ENCODE data around the gene LDB3. TPM values are rescaled to one million over a fixed set of nuclear protein-coding genes. Genes with fewer than 3 reads are reported as not detected.

The LDB3 gene
- total RNA-seq, 1 experiment from 2014 or later, result 0.05 TPM

DNA sequence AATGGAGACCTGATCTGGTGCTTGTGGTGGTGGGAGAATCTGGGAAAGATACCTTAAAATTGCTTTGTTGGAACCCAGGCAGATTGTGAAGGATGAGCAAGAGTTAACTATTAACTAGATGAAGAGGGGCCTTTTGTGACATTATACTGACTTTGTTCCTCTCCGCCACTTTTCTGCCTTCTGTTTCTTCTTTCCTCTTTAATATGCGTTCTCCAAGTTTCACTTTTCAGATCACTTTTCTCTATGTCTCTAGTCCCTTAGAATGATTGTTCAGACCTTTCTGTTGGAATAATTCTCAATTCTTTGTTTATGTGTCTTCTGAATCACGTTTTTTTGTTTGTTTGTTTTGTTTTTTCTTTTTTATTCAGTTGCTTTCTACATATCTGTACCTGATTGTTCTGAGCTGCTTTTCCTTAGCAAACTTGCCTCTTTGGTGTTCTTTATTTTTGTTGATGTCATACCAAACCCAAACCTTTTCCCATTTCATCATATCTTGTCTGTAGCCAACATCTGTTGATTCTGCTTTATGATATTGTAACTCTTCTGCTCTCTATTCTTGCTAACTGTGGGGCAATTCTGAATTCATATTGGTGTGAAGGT lies 90.9 kb downstream of the LDB3 start:
- no peak for DNase-seq (ENCODE audit: low read depth)

DNA sequence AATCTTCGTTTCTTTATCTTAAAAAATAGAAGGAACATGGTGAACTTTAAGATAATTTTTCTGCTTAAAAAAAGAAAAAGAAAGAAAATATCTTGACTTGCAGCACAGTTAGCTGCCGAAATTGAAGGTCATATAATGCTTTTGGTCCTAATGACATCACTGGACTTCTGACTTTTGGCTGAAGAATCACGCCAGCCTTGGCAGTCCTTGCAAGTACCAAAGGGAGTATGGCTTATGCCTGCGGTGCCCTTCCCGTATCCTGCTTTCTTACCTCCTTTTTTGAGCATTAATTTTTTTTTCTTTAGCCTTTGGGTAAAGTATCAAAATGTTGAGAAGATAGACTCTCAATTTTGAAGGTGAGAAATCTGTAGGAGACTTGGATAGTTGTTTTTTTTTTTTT lies 95.1 kb downstream of the LDB3 start:
- DNase-seq (ENCODE audit: low read depth), result no peak

DNA sequence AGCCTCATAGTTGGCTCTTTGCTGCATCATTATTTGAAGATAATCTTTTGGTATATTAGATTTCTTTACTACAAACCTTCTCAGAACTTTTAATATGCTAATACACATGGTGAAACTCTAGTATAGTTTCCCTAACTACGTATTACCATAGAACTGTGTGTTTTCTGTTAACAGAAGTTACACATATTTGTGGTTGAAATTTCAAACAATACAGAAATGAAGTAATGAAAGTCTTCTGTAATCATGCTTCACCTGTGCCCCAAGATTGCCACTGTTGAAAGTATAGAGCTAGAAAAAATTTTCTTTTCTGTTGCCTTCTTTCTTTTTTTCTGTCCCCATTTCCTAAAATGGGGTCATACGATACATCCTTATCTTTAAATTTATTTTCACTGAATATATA lies 97.2 kb downstream of the LDB3 start:
- DNase-seq (ENCODE audit: low read depth), result no peak

DNA sequence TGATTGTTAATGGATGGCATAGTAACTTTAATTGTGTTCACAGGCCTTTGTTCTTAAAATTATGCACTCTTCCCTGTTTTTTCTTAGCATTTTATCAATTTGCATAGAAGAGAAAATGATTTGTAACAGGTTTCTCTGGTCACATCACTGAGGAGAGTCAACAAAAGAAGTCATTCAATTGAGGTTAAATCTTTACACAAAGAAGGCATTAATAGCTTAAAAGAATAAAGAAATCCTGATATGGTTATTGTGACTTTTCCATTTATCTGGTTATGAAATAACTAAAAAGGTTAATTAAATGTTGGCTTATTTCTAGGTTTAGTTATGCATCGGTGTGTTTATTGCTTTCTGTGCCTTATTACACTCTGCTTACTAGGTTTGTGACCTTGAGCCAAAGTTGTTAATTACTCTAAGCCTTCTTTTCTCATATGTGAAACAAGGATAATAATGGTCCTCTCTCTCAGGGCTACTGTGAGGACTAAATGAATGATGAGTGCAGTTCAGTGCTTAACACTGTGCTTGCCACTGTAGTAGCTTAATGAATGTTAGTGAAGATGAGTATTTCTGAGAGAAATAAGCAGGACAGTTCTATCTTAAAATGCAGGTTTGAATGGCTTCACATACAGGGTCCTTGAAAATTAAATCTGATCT lies 100.2 kb downstream of the LDB3 start:
- DNase-seq (ENCODE audit: low read depth), result no peak

DNA sequence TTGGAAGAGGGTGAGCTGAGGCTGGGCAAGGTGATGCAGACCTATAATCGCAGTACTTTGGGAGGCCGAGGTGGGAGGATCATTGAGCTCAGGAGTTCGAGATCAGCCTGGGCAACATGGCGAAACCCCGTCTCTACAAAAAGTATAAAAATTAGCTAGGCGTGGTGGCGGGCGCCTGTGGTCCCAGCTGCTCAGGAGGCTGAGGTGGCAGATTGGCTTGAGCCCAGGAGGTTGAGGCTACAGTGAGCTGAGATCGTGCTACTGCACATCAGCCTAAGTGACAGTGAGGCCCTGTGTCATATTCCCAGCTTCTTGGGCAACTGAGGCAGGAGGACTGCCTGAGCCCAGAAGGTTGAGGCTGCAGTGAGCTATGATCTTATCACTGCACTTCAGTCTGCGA lies 101.7 kb downstream of the LDB3 start:
- no peak for DNase-seq (ENCODE audit: low read depth)

DNA sequence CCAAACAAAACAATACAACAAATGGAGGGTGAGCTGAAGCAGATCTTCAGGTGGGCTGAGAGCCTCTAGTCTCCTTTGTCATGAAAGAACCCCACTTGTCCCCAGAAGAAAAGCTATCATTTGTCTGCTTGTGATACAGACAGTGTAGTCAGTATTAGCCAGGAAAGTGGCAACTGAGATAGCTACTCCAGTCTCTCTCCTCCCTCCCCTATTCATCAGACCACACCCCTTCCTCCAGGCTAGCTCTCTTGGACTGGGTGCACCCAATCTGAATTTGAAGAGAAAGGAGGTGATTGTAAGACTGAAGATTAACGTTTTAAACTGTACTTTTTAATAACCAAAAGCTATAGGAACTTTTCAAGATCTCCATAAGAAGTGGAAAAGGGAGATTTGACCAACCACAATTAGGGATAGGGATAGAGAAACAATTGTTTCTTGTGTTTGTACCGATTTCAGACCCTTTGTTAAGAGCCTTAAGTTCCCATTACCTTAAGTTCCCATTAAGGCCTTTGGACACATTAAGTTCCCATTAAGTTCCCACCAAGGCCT lies 102.2 kb downstream of the LDB3 start:
- DNase-seq (ENCODE audit: low read depth), result no peak

DNA sequence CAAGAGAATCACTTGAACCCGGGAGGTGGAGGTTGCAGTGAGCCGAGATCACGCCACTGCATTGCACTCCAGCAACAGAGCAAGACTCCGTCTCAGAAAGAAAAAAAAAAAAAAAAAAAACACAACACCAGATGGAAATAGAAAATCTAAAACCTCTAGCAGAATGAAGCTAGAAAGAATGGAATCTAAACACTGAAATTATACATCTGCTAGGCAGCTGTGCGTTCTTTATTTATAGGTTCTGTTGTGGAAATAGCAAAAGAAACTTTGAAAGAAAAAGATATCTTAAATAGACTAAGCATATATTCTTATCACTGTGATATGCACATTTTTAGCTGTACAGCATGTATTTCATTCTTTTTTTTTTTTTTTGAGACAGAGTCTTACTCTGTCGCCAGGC lies 105.2 kb downstream of the LDB3 start:
- DNase-seq (ENCODE audit: low read depth), result no peak

DNA sequence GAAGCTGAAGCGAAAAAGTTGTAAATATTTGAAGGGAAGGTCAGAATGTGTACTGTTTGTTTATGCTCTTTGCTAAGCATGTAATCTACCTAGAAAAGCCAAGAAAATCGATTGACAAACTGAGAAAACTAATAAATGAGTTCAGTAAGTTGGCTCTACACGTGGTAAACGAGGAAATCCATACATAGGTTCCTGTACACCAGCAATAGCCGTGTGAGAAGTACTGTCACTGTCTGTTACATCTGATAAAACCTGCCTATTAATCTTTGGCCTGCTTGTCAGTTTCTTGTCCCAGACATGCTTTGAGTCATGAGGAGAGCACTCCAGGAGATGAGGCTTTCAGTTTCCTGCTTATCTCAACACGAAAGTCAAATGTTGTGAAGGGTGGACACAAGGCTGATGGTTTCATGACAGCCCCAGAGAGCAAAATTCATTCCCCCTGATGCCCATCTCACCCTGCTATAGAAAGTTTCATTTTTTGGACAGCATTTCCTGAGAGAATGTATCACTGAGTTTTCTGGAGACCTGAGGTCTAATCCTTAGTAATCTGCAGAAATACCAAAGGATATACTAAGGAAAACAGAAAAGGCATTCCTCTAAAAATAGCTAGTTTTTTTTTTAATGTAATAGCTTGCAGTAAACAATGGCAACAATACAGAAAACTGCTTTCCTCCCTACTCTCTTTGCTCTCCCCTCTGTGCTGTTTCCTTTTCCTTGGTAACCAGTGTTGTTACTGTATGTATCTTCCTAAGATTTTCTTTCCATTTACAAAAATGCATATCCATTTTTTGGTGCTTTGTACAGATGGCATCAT lies 107.0 kb downstream of the LDB3 start:
- DNase-seq (ENCODE audit: low read depth), result peak; percentile 65

DNA sequence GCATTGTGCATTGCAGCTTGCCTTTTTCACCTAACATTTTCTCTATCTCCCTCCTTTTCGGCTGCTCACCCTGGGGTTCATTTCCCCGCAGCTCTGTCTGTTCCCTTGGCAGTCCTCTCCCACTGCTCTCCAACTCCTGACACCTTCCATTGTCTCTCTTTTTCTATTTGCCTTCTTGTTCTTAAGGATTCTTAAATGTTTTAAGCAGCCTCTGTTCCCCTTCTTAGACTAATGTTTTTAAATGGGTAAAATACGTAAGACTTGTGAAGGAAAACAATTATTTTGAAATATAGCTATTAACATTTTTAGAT lies 107.5 kb downstream of the LDB3 start:
- DNase-seq (ENCODE audit: low read depth), result no peak

DNA sequence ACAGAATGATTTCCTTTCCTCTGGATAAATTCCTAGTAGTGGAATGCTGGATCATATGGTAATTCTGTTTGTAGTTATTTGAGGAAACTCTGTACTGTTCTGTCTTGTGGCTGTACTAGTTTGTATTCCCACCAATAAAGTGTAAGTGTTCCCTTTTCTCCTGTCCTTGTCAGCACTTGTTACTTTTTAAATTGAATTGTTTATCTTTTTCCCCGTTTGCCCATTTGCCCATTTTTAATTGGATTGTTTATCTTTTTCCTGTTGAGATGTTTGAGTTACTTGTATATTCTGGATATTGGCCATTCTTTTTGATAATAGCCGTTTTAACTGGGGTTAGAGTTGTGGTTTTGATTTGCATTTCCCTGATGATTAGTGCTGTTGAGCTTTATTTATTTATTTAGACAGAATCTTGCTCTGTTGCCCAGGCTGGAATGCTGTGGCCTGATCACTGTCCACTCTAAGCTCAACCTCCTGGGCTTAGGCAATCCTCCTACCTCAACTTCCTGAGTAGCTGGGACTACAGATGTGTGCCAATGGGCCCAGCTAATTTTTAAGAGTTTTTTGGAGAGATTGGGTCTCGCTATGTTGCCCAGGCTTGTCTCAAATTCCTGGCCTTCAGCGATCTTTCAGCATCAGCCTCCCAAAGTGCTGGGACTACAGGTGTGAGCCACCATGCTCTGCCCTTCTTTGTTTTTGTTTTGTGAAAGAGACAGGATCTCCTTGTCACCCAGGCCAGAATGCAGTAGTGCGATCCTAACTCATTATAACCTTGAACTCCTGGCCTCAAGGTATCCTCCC lies 111.1 kb downstream of the LDB3 start:
- DNase-seq (ENCODE audit: low read depth), result peak; percentile 82

DNA sequence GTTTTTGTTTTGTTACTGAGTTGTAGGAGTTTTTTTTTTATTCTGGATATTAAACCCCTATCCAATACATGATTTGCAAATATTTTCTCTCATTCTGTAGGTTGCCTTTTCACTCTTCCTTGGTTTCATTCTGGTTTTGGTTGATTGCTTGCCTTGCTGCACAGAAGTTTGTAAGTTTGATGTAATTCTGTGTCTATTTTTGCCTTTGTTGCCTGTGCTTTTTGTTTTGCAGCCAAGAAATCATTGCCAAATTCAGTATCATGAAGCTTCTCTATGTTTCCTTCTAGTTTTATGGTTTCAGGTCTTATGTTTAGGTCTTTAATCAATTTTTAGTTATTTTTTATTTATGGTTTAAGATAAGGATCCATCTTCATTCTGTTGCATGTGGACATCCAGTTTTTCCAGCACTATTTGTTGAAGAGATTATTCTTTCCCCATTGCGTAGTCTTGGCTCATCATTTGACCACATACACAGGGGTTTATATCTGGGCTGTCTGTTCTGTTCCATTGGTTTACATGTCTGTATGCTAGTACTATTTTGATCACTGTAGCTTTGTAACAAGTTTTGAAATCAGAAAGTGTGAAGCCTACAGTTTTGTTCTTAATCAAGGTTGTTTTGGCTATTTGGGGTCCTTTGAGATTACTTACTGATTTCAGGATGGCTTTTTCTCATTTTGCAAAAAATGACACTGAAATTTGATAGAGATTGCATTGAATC lies 114.5 kb downstream of the LDB3 start:
- DNase-seq (ENCODE audit: low read depth), result no peak

DNA sequence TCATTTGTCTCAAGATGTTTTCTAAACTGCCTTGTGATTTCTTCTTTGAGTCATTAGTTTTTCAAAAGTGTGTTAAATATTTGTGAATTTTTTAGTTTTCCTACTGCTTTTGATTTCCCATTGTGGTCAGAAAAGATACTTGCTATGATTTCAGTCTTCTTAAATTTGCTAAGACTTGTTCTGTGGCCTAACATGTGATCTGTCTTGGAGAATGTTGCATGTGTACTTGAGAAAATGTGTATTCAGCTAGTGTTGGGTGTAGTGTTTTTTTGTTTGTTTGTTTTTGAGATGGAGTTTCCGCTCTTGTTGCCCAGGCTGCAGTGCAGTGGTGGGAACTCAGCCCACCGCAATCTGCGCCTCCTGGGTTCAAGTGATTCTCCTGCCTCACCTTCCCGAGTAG lies 116.7 kb downstream of the LDB3 start:
- no peak for DNase-seq (ENCODE audit: low read depth)

Other genes with a start within 250 kb of the LDB3 start
- 22.4 and 32.2 TPM in 2 replicates for gene WAPL, start 146.7 kb upstream of the LDB3 start, total RNA-seq (2014; rRNA removed; shearing (Covaris generic))
- 0.52 TPM in 1 of 2 replicates, not detected in the other for gene OPN4, start 14.0 kb upstream of the LDB3 start, total RNA-seq (2014; rRNA removed; shearing (Covaris generic))
- gene BMPR1A, start 88.1 kb downstream of the LDB3 start, total RNA-seq (2014; rRNA removed; shearing (Covaris generic)), result 22.4 and 29.1 TPM in 2 replicates

All from M059J (cell line).